Measurements from ENCODE around the gene CCL7. TPM values are rescaled to one million over a fixed set of nuclear protein-coding genes. Genes with fewer than 3 reads are reported as not detected.

The CCL7 gene
- total RNA-seq, 4 donors from 2014 or later, result 1.9 to 3.5 TPM; not detected in 2

- peak; percentile 85 for DNase-seq (ENCODE audit: low spot score)
- TF ChIP-seq CTCF (IDR thresholded peaks at IDR 0.05), result no peak
- peak; percentile 65 for ATAC-seq (ENCODE audit: low FRiP score)
Measured at GRCh38 chr17:34252444-34253138, 17.4 kb upstream of the CCL7 start.

GRCh38 chr17:34253139-34253525, 16.9 kb upstream of the CCL7 start:
- TF ChIP-seq CTCF (IDR thresholded peaks at IDR 0.05), result no peak
- no peak for ATAC-seq (ENCODE audit: low FRiP score)
- DNase-seq (ENCODE audit: low spot score), result no peak

GRCh38 chr17:34254146-34254545, 15.9 kb upstream of the CCL7 start:
- DNase-seq (ENCODE audit: low spot score) (no peak), ATAC-seq (ENCODE audit: low FRiP score) (peak; percentile 23)
- no peak for TF ChIP-seq CTCF (IDR thresholded peaks at IDR 0.05)

DNA sequence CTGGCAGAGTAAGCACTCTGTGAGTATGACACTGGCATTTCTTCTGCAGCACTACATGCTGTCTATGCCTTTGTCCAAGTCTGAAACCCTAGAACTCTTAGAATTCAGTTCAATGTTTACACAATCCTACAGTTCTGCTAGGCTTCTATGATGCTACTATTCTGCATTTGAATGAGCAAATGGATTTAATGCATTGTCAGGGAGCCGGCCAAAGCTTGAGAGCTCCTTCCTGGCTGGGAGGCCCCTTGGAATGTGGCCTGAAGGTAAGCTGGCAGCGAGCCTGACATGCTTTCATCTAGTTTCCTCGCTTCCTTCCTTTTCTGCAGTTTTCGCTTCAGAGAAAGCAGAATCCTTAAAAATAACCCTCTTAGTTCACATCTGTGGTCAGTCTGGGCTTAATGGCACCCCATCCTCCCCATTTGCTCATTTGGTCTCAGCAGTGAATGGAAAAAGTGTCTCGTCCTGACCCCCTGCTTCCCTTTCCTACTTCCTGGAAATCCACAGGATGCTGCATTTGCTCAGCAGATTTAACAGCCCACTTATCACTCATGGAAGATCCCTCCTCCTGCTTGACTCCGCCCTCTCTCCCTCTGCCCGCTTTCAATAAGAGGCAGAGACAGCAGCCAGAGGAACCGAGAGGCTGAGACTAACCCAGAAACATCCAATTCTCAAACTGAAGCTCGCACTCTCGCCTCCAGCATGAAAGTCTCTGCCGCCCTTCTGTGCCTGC, 15.2 kb upstream of the CCL7 start, which contains the start of gene CCL2:
Gene CCL2 (plus strand): TSS at position 635 of the 730 bp plus-strand sequence. CDS start 65 bp downstream, at position 700.
- peak; percentile 44 for ATAC-seq (ENCODE audit: low FRiP score)
- TF ChIP-seq CTCF (IDR thresholded peaks at IDR 0.05), result no peak
- DNase-seq (ENCODE audit: low spot score), result no peak

GRCh38 chr17:34255381-34255732, 14.7 kb upstream of the CCL7 start:
- TF ChIP-seq CTCF (IDR thresholded peaks at IDR 0.05), result no peak
- no peak for DNase-seq (ENCODE audit: low spot score)
- ATAC-seq (ENCODE audit: low FRiP score), result no peak

GRCh38 chr17:34255841-34256240, 14.2 kb upstream of the CCL7 start:
- ATAC-seq (ENCODE audit: low FRiP score), result no peak
- TF ChIP-seq CTCF (IDR thresholded peaks at IDR 0.05), result no peak
- DNase-seq (ENCODE audit: low spot score), result no peak
